ENCODE measurements around the gene CENATAC. TPM values are rescaled to one million over a fixed set of nuclear protein-coding genes. Genes with fewer than 3 reads are reported as not detected.
"Not testable (repeated sequence)": the region's sequence is repeated elsewhere in the genome, so short reads cannot be mapped to it uniquely, and the experiment has no call there.

Gene CENATAC
- total RNA-seq, 1 experiment from 2014 or later: 185 TPM

DNA sequence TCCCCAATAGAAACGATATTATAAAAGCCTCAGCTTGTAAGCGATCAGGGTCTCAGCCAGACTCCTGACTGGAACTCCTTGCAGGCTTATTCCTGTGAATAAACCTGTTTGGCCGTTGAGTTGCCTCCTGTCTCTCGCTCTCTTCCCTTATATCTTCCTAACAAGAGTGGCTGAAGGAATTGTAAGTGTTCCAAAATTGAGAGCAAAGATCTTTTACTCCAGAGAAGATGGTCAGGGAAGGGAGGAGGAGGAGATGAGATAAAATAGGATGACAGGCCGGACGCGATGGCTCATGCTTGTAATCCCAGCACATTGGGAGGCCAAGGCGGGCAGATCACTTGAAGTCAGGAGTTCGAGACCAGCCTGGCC is 34.0 kb downstream of the CENATAC start:
- CTCF ChIA-PET: interaction anchor here (0.6 to 0.9 kb wide), 2 partner anchors 11 to 90 kb away, joined by 4 to 6 read pairs; partner anchors contain the start of gene HINFP
- Histone ChIP-seq H3K27me3 (replicated peaks; ENCODE audit: control insufficient read depth, insufficient read depth, low read length) (no peaks in the 10 kb centered on the region), H3K4me1 (peaks cover 23% of the 10 kb centered on the region), H3K36me3 (ENCODE audit: control insufficient read depth, insufficient read depth, low read length) (peaks cover 12% of the 10 kb centered on the region), H3K4me3 (ENCODE audit: low read depth, low read length) (no peak overlapping the region), H3K9me3 (no peaks in the 10 kb centered on the region)
- no TSS peak for BruUV-seq (replicated peaks)
- no peak overlapping the region for H3K27ac Mint-ChIP-seq (ENCODE audit: unreplicated experiment)
- TF ChIP-seq, protein P1, sequence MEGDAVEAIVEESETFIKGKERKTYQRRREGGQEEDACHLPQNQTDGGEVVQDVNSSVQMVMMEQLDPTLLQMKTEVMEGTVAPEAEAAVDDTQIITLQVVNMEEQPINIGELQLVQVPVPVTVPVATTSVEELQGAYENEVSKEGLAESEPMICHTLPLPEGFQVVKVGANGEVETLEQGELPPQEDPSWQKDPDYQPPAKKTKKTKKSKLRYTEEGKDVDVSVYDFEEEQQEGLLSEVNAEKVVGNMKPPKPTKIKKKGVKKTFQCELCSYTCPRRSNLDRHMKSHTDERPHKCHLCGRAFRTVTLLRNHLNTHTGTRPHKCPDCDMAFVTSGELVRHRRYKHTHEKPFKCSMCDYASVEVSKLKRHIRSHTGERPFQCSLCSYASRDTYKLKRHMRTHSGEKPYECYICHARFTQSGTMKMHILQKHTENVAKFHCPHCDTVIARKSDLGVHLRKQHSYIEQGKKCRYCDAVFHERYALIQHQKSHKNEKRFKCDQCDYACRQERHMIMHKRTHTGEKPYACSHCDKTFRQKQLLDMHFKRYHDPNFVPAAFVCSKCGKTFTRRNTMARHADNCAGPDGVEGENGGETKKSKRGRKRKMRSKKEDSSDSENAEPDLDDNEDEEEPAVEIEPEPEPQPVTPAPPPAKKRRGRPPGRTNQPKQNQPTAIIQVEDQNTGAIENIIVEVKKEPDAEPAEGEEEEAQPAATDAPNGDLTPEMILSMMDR (IDR thresholded peaks at IDR 0.05; ENCODE audit: insufficient read depth in 1 of 2, low read depth in 1 of 2, low read length in 1 of 2, severe bottlenecking in 1 of 2, unreplicated experiment in 1 of 2): no peak
- no peak for DNase-seq
- H3K4me3 Mint-ChIP-seq (ENCODE audit: unreplicated experiment): no peak overlapping the region
- no peaks in the 10 kb centered on the region for H3K9me3 Mint-ChIP-seq (ENCODE audit: unreplicated experiment)
- no peaks in the 10 kb centered on the region for H3K27me3 Mint-ChIP-seq (ENCODE audit: insufficient read depth, unreplicated experiment)
- H3K4me1 Mint-ChIP-seq (ENCODE audit: low read depth, unreplicated experiment): peaks cover 39% of the 10 kb centered on the region
- intact Hi-C loops (cut with micrococcal nuclease; ENCODE audit: unreplicated experiment): loop anchor here (2.0 kb wide), 1 partner anchor 53 kb away; the partner anchor contains the start of gene HMBS
- peaks cover 35% of the 10 kb centered on the region for H3K36me3 Mint-ChIP-seq (ENCODE audit: insufficient read depth, unreplicated experiment)
- POLR2A ChIA-PET: interaction anchor here (1.3 kb wide), 1 partner anchor 13 kb away, joined by 4 read pairs; the partner anchor contains the start of genes RPS25 and TRAPPC4

GRCh38 chr11:119033421-119033820 is 35.5 kb downstream of the CENATAC start:
- CTCF ChIA-PET: interaction anchor here (0.7 to 1.0 kb wide), 2 partner anchors 88 to 344 kb away, joined by 3 to 6 read pairs; partner anchors contain the start of gene HINFP

DNA sequence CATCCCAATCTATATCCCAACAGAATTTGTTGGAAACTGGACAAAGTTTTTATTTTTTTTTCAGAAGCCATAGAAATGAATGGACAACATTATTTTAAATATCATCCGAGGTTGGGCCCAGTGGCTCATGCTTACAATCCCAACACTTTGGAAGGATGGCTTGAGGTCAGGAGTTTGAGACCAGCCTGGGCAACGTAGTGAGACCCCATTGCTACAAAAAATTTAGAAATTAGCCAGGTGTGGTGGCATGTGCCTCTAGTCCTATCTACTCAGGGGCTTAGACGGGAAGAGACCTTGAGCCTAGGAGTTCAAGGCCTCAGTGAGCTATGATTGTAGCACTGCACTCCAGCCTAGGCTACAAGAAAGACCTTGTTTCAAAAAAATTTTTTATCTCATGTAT is 36.9 kb downstream of the CENATAC start:
- ChIA-PET POLR2A (interaction anchor here (0.7 kb wide), 1 partner anchor 33 kb away, joined by 3 read pairs; the partner anchor contains the start of gene VPS11), CTCF (interaction anchor here (1.0 kb wide), 1 partner anchor 11 kb away, joined by 4 read pairs; no protein-coding TSS in a partner anchor)
- TF ChIP-seq, protein P1 (IDR thresholded peaks at IDR 0.05; ENCODE audit: insufficient read depth in 1 of 2, low read depth in 1 of 2, low read length in 1 of 2, severe bottlenecking in 1 of 2, unreplicated experiment in 1 of 2): no peak
- Mint-ChIP-seq H3K27ac (ENCODE audit: unreplicated experiment) (no peak overlapping the region), H3K27me3 (ENCODE audit: insufficient read depth, unreplicated experiment) (no peaks in the 10 kb centered on the region), H3K4me1 (ENCODE audit: low read depth, unreplicated experiment) (peaks cover 10% of the 10 kb centered on the region), H3K9me3 (ENCODE audit: unreplicated experiment) (no peaks in the 10 kb centered on the region), H3K4me3 (ENCODE audit: unreplicated experiment) (no peak overlapping the region), H3K36me3 (ENCODE audit: insufficient read depth, unreplicated experiment) (peaks cover 12% of the 10 kb centered on the region)
- Histone ChIP-seq H3K4me1 (no peaks in the 10 kb centered on the region; the same call in 1 of the 2 replicates), H3K36me3 (ENCODE audit: control insufficient read depth, insufficient read depth, low read length) (no peaks in the 10 kb centered on the region), H3K9me3 (no peaks in the 10 kb centered on the region), H3K27me3 (replicated peaks; ENCODE audit: control insufficient read depth, insufficient read depth, low read length) (no peaks in the 10 kb centered on the region), H3K4me3 (ENCODE audit: low read depth, low read length) (no peak overlapping the region)
- intact Hi-C loops (cut with micrococcal nuclease; ENCODE audit: unreplicated experiment): no loop called here
- DNase-seq: no peak
- BruUV-seq (replicated peaks): no TSS peak

More at GRCh38 chr11:119033421-119033820, 35.5 kb downstream of the CENATAC start:
- H3K27me3 Mint-ChIP-seq (ENCODE audit: insufficient read depth, unreplicated experiment); H3K27ac Mint-ChIP-seq (ENCODE audit: unreplicated experiment); H3K4me3 ChIP-seq (ENCODE audit: low read depth, low read length); H3K9me3 ChIP-seq; BruUV-seq (replicated peaks); intact Hi-C loops (cut with micrococcal nuclease; ENCODE audit: unreplicated experiment); H3K9me3 Mint-ChIP-seq (ENCODE audit: unreplicated experiment); H3K4me3 Mint-ChIP-seq (ENCODE audit: unreplicated experiment); H3K4me1 ChIP-seq; DNase-seq; H3K36me3 ChIP-seq (ENCODE audit: control insufficient read depth, insufficient read depth, low read length); H3K27me3 ChIP-seq (replicated peaks; ENCODE audit: control insufficient read depth, insufficient read depth, low read length): not testable (repeated sequence)
- Mint-ChIP-seq H3K4me1 (ENCODE audit: low read depth, unreplicated experiment) (peaks cover 24% of the 10 kb centered on the region), H3K36me3 (ENCODE audit: insufficient read depth, unreplicated experiment) (peaks cover 23% of the 10 kb centered on the region)
- POLR2A ChIA-PET: interaction anchor here (0.6 to 0.7 kb wide), 3 partner anchors 8 to 242 kb away, joined by 4 read pairs; partner anchors contain the start of genes DDX6 and VPS11

Measured in Caco-2 (cell line).